ENCODE measurements around the gene LCMT1.
"Not testable (repeated sequence)": the region's sequence is repeated elsewhere in the genome, so short reads cannot be mapped to it uniquely, and the experiment has no call there.

Gene LCMT1

DNA sequence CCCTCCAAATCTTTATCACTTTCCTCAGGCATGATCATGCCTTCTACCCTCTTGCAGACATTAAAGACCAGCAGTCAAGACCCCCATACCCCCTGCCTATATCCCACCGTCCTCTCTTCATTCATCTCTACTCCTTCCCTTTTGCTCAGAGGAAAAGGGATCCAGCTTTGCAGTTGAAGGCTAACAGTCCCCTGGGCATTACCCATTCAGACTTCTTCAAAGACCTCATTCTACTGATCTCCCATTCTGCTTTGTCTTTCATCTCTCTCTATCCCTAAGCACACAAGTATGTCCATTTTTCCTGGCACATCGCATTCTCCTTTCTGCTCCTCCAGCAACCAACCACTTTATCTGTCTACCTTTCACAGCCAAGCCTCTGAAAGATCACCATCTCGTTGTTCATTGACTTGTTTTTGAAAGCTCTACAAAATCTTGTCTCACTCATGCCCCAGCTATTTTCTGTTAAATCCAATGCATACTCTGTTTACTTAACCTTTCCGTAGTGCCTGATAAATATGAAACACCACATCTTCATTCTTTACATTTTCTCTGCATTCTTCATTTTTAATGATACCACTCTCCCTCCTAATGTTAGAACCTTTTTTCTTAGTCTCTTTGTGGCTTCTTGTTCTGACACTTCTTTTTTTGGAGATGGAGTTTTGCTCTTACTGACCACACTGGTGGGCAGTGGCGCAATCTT is 14.1 kb upstream of the LCMT1 start:
- DNase-seq = no peak

DNA sequence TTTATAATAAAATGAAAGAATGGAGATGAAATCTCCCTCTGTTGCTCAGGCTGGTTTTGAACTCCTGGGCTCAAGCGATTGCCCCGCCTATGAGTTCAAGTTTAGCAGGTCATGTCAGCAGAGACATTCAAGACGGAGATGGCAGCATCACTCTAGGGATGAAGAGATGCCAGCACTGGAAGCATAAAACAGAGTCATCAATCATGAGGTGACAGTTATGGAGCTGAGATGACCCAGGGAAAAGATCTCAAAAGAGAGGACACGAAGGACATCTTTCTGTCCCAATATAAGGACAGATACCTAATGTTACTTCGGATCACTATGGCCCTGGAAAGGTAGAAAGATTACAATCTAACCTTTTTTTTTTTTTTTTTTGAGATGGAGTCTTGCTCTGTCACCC is 11.0 kb upstream of the LCMT1 start:
- DNase-seq = no peak

DNA sequence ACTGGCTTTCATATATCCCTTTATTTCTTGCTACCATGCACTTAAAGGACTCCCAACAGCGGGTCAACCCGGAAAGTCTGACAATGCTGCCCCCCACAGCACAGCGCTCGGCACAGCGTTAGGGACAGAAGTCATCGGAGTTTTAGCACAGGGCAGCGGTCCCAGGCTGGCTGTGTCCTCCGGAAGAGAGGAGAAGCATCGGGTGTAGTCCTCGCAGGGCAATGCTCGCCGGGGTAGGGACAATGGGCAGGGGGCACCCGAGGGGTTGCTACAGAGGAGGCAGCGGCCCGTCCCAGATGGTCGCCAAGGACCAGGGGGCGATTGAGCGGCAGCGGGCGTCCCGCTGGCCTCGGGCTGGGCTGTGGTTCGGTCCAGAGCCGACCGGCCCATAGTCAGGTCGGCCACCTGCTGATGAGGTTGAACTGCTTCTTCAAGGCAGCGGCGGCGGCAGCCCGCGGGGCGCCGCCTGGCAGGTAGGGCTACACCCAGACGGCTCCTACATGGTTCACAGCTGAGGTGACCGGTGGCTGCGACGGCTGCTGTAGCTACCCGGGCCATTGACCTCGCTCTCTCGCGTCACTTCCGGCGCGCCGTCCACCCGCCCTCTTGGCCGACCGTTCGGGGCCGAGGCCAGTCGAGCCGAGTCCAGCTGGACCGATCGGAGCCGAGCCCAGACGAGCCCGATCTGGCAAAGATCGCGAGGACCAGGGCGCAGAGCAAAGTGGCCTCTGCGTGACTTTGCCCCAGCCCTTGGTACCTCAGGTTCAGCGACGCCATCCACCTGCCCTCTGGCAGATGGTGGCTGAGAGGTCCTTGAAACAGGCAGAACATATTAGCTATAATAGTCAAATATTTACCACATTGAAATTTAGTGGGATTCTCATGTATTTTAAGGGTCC is 4.7 kb upstream of the LCMT1 start:
- DNase-seq = no peak

DNA sequence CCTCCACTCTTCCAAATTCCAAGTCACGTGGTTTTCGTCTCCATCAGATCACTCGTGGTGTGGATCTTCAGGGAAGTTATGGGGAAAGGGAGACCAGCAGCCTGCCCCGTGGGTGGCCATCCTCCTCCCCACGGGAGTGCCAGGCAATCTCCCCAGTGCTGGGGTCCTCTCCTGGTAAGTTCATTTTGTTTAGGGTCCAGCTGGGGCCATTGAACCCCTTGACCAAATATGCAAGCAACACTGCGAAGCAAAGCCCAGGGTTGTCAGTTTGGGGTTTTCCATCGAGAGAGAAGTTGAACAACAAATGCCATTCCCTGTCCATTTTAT is 4.1 kb upstream of the LCMT1 start:
- no peak for DNase-seq

DNA sequence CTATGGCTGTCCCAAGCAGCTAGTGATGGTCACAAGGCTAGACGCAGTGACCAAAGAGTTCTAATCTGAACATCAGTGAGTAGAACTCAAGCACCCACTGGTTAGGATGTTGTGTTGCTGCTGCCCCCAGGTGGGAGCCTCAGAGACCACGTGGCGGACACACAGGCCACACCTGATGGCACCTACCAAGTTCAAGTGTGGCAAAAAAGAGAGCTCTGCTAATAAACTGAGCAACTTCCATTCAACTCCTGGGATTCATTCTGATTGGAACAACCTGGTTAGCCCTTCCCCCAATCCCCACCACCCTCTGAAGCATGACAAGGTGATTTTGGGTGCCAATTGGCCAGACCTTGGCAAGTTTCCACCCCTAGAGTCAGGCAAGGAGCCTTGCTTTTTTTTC is 3.5 kb upstream of the LCMT1 start:
- DNase-seq = no peak

DNA sequence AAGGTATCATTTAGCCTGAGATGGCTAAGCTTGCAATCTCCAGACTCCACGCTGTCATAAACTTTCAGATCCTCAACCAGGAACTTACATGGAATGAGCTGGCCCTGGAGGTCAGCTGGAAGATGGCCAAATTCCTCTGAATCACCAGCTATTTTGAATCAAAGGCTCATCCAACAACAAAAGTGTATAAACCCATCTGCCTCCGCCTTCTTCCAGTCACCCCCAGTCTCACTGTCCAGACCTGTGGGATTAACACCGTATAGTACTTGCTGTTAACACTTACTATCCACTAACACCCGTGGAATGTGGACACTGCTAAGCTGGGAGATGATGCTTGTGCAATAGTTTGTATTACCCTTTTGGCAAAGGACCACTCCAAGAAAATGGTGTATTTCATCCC is 1.9 kb upstream of the LCMT1 start:
- DNase-seq = no peak

DNA sequence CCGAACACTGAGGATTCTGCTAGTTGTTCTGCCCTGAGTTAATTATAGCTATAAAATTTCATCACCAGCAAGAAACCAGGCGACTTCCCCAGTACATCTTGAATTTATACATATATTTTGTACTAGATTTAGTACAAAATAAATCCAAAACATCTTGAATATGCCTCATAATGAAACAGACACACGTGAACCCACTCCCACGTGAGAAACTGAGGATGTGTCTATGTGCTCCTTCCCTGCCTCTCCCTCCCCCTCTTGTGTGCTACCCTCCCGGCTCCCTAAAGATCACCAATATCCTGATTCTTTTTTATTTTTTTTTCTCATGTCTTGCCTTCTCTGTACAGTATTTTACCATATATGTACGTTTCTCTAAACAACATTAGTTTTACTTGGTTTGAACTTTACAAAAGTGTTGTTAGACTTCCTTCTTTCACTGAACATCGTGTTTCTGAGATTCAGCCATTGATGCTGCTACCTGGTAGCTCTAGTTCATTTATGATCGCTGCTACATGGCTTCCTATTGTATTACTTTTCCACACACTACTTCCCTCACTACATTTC is 1.1 kb upstream of the LCMT1 start:
- DNase-seq = no peak

DNA sequence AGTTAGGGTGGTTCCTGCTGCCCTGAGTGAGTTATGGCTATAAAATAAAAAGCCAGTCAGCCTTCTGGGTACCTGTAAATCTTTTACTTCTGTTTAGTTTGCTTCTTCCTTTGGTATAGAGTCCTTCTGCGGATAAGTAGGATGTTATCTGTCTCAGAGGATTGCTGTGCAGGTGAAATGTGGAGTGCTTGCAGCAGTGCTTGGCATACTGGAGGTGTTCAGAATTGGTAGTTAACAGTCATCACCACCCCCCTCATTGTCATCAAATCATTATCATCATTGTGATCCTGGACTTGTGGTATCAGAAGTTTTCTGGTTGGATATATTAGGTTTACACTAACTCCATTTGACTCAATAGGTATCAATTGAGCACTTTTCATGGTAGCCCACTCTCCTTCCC is 2.6 kb downstream of the LCMT1 start:
- no peak for DNase-seq

DNA sequence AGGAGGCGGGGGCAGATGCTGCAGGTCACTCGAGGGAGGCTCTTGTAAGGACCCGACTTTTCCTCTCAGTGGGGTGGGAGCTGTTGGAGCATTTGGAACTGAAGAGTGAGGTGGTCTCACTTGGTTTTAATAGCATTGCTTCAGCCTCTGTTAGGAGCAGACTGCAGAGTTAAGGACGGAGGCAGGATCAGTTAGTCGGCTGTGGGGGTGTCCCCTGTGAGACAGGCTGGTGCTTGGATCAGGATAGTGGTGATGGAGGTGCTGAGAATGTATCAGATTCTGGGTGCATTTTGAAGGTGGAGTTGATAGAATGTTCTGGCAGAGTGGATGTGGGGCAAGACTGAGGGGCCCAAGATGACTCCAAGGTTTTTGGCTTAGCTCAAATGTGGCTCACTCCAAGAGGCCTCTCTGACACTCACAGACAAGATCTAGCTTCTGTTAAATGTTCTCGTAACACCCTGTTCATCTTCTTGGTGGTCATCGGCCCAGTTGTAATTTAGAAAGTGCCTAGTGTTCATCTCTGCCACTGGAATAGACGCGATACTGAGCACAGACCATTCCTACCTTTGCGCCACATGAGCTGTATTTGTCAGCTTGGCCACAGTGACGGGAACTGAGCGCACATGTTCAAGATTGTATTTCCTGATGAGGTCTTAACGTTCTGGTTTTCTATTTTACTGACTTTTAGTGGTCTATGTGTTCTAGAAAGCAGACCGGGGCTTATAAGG is 7.5 kb downstream of the LCMT1 start:
- DNase-seq = no peak

DNA sequence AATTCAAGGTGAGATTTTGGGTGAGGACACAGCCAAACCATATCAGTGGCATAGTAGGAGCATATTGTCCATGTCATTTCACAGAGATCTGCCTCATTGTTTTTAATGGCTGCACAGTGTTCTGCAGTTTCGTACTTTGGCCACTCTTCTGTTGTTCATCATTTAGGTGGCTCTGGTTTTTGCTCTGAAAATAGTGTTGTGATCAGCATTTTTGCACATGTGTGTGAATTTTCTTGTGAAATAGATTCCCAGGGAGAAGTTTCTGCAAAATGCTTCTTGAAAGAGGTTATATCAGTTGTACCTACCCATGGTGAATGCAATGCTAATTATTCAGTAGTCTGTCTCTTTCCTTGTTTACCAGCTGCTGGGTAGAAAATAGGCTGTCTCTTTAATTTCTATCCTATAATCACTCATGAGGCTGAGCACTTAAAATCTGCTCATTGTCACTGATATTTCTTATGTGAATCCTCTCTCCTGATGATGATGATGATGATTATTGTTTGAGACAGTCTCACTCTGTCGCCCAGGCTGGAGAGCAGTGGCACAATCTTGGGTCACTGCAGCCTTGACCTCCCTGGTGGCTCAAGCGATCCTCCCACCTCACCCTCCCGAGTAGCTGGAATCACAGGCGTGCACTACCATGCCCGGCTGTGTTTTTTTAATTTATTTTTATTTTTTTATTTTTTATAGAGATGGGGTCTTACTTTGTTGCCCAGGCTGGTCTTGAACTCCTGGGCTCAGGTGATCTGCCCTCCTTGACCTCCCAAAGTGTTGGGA is 10.5 kb downstream of the LCMT1 start:
- no peak for DNase-seq

DNA sequence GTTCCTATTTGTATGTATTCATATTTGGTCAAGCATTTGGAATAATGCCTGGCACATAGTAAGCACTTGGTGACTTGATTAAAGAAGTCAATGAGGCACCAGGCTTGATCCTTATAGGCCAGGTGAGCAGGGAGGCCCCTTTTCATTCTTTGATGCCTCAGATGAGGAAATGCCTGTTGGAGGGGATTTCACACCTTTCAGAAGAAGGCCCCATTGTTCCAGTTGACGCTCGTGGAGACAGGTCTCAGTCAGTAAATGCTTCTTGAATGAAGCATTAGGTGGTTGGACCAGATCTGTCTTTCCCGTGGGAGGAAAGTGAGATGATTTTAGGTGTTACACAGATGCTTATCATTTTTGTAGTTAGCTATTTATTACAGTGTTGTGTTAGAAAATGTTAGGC is 13.0 kb downstream of the LCMT1 start:
- no peak for DNase-seq

DNA sequence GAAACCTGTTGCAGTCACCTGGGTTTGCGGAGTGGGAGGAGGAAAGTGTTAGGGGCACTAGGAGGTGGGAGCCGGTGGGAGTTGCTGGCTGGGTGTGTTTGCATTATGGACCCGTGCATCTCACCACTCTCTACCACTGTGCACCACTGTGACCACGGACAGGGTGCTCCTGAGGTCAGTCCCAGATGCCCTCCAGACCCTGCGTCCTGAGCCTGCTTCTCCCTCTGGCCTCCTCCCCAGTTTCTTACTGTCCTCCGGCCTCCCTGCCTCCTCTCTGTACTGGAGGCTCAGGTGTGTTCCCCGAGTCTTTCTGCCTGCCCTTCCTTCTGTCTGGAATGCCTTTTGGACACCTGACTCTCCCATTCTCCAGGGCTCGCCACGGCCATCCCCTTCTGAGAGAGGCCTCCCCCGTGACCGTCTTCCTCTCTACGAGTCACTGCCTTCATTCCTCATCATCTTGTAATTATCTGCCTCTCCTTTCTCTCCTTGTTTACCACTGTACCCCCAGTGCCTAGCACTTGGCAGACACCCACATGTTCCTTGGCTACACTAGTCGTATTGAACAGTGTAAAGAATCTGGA is 14.6 kb downstream of the LCMT1 start:
- not testable (repeated sequence) for DNase-seq

DNA sequence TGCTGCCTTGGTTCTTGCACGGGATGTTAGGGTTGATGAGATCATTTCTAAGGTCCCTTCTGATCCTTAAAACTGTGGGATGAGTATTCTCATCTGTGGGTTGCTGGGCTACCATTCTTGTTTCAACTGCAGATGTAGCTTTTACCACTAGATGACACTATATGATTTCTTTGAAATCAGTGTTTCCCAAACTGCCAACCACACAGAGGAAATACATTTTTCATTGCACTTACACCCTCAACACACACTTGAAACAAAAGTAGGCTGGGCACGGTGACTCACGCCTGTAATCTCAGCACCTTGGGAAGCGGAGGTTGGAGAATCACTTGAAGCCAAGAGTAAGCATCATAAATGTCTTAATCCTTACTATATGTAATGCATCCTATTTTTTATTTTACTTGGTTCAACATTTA is 15.3 kb downstream of the LCMT1 start:
- DNase-seq = no peak

DNA sequence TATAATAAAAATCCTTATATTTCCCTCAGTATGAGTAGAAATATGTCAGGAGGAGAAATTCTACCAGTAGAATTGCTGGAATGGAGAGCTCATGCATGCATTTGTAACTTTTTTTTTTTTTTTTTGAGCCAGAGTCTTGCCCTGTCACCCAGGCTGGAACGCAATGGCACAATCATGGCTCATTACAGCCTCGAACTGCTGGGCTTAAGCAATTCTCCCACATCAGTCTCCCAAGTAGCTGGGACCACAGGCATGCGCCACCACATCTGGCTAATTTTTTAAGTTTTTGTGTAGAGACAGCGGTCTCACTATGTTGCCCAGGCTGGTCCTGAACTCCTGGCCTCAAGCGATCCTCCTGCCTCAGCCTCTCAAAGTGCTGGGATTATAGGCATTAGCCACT is 21.2 kb downstream of the LCMT1 start:
- not testable (repeated sequence) for DNase-seq

DNA sequence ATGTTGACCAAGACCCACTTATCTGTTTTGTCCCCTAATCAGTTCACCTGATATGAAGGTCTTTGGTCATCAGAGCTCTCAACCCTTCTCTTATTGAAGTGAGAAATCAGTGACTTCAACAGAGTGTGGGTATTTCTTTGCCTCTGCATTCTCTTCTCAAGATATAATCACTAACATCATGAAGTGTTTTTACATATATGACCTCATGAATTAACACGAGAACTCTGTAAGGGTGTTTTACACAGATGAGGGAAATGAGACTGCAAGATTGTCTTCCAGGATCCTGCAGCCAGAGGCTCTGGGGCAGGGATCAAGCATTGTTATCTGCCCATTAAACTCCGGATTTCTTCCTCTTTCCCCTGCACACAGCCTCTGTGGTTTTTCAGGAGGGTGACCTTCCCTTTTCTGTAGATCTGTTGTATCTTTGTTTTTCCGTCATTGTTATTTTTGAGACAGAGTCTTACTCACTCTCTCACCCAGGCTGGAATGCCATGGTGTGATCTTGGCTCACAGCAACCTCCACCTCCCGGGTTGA is 22.7 kb downstream of the LCMT1 start:
- DNase-seq = no peak

DNA sequence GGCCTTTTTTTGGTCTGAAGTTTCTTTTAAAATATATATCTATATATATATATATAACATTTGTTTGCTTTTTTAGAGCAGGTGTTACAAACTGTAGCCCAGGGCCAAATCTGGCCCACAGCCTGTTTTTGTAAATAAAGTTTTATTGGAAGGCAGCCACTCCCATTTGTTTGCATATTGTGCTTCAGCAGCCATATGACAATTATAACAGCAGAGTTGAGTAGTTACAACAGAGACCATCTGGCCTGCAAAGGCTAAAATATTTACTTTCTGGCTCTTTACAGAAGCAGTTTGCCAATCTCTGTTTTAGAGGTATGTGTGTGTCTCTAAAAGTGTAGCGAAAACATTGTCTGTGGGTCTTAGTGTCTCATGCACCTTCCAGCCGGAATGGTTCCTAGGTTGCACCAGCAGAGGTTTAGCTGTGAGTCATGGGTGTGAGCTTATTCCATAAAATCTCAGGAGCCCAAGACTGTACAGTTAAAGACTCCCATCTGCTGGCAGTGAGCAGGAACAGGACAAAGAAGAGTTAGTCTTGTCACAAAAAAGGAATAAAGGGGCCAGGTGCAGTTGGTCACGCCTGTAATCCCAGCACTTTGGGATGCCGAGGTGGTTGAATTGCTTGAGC is 23.8 kb downstream of the LCMT1 start:
- DNase-seq = no peak

DNA sequence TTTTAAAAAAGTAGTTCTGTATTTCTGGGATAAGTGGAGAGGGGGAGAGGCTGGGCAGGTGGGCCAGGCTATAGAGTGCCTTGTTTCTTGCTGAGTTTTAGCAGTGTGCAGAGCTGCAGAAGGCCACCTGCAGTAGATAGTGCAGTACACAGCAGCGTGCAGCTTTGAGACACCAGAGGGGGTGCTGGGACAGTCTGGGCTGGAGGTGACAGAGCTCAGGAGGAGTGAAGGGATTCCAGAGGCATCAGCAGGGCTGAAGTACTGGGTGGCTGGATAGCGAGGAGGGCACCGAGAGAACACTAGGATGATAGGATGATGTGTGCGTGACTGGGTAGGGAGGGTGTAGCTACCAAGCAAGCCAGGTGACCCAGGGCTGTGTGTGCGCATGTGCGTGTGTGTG is 26.6 kb downstream of the LCMT1 start:
- no peak for DNase-seq

DNA sequence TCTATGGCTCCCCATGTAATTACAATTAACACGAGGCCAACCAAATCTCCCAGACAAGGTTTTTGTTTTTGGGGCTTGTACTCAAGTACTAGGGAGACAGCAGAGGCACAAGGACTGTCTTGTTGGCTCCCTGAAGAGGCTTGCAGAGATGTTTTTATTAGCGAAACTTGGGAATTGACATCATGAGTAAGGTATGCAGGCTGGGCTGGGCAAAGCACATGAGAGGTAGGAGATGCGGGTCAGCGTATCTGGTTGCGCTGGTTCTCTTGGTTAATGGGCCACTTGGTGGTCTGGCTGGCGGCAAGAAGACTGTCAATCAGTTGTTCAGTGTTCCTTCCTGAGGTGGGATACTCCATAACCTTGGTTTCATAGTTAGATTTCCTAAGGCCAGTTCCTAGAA is 28.9 kb downstream of the LCMT1 start:
- DNase-seq = no peak

DNA sequence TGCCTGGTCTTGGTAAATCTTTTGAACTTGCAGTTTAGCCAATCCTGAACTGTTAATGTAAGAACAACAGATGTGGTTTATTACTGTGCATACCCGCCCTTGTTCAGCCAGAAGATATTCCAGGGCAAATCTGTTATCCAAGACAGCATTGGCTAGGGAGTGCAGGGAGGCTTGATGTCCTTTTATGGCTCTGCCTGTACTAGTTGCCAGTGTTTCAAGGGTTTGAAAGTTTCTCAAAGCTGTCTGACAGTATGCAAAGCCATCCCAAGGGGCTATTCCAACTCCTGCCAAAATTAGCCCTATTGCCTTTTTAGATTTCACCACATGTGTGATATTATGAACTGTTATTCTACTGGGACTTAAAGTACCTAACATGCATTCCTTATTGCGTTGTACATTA is 30.1 kb downstream of the LCMT1 start:
- no peak for DNase-seq

DNA sequence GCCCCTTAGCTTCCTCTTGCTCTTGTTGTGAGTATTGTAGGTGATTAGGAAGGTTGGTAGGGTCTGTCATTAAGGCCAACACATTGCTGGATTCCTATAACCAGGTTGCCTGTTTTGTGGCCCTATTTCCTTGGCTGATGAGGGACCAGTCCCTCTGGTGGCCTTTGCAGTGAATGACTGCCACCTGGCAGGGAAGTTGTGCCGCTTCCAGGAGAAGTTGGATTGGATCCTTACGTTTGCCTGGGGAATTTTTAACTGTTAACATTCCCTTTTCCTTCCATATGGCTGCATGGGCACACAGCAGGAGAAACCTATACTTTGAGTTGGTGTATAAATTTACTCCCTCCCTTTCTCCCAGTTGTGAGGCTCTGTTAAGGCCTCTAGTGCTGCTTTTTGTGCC is 32.4 kb downstream of the LCMT1 start:
- no peak for DNase-seq

DNA sequence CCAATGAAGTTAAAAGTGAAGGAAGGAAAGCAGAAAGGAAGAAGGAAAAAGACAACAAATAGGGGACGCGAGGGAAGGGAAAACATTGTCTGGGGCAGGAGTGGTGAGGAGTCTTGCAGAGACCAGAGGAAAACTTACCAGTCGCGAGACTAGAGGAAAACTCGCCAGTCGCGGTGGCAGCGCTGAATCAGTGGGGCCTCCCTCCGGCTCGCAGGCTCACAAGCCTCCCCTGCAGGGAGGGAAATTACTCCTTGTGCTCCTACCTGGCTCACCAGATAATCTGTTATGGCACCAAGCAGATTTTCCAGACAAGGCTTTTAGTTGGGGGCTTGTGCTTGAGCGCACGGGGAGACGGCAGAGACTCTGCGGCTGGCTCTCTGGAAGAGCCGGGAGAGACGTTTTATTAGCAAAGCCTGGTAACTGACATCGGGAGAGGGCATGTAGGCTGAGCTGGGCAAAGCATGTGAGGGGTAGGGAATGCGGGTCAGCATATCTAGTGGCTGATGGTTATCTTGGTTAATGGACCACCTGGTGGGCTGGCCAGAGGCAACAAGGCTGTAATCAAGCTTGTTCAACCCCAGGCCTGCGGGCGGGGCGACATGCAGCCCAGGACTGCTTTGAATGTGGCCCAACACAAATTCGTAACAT is 37.1 kb downstream of the LCMT1 start:
- no peak for DNase-seq

All from NCI-H187 treated with DMSO at 0.1 percent for 48 hours (cell line).